GM12878 (cell line): ENCODE data around the gene PINK1. TPM values are rescaled to one million over a fixed set of nuclear protein-coding genes. Genes with fewer than 3 reads are reported as not detected.

Source experiments
- ATAC-seq: fragments of 200-7000 bp; cut with Tn5 transposase; 3 replicates; pipeline ENCODE4 v1.9.1; 2020; ENCODE audit warnings: mild to moderate bottlenecking, moderate library complexity
- BruUV-seq: library from RNA; stranded (reverse); fragments of 400-500 nt; replicated peaks from 2 replicates; lab custom pipeline; 2021; lab: Mats Ljungman, UMichigan
- CTCF ChIA-PET: fragments of 300-600 bp; sonication (Branson Sonifier 250); formaldehyde crosslinking; extraction: SDS; loops from one replicate; lab custom pipeline; 2021; ENCODE audit warnings: inconsistent platforms; lab: Yijun Ruan, JAX
- POLR2A ChIA-PET: fragments of 350-600 bp; formaldehyde crosslinking; extraction: SDS; loops from one replicate; lab custom pipeline; 2021; ENCODE audit warnings: inconsistent platforms; lab: Charles Lee
- RAD21 ChIA-PET: fragments of 300-600 bp; sonication (Branson Sonifier 250); formaldehyde crosslinking; loops from one replicate; lab custom pipeline; 2023; ENCODE audit warnings: antibody characterized with exemption; ENCODE audit not compliant: unreplicated experiment; lab: Charles Lee
- SMC1A ChIA-PET: fragments of 300-600 bp; sonication (Branson Sonifier 250); formaldehyde crosslinking; loops from one replicate; lab custom pipeline; 2023; ENCODE audit not compliant: unreplicated experiment, uncharacterized antibody; lab: Charles Lee
- DNase-seq: peaks from one replicate; pipeline ENCODE4 v3.0.0-alpha.2; 2011; ENCODE audit warnings: low read depth, low spot score
- FAIRE-seq: peaks from 3 replicates; lab custom pipeline; 2011; peaks lifted over from hg19 to GRCh38; lab: Jason Lieb, UNC
- H2AFZ ChIP-seq: 2 replicates; pipeline ENCODE4 v1.6.0; 2011; ENCODE audit warnings: low read depth, low read length, control low read depth; ENCODE audit not compliant: control insufficient read depth
- H3K27ac ChIP-seq: 2 replicates; pipeline ENCODE4 v1.5.1; 2011; ENCODE audit warnings: control low read depth; ENCODE audit not compliant: control insufficient read depth, insufficient read depth
- H3K27me3 ChIP-seq, 2 experiments: replicated peaks in 1 of 2; 2 replicates each; pipeline versions ENCODE4 v1.6.0 to v1.6.1; 2011; ENCODE audit warnings: low read length in 1 of 2; ENCODE audit not compliant: control insufficient read depth in 2 of 2, insufficient read depth in 2 of 2
- H3K36me3 ChIP-seq, 2 experiments: 2 replicates each; pipeline ENCODE4 v1.5.1; 2011; ENCODE audit warnings: low read length in 1 of 2; ENCODE audit not compliant: control insufficient read depth in 2 of 2, insufficient read depth in 2 of 2
- H3K4me1 ChIP-seq: 2 replicates; pipeline ENCODE4 v1.6.1; 2011; ENCODE audit warnings: mild to moderate bottlenecking, low read length, moderate library complexity, mixed read lengths; ENCODE audit not compliant: control insufficient read depth, insufficient read depth
- H3K4me2 ChIP-seq: 2 replicates; pipeline ENCODE4 v1.6.0; 2011; ENCODE audit warnings: control low read depth; ENCODE audit not compliant: control insufficient read depth, insufficient read depth
- H3K4me3 ChIP-seq: fragments of 200-600 bp; sonication (generic); 2 replicates; pipeline ENCODE4 v1.5.1; 2016
- H3K79me2 ChIP-seq: 2 replicates; pipeline ENCODE4 v1.6.0; 2011; ENCODE audit warnings: low read length; ENCODE audit not compliant: control insufficient read depth, insufficient read depth
- H3K9ac ChIP-seq: 2 replicates; pipeline ENCODE4 v1.8.0; 2011; ENCODE audit warnings: low read length, control low read depth, mixed read lengths; ENCODE audit not compliant: control insufficient read depth, insufficient read depth
- H3K9me3 ChIP-seq: replicated peaks from 3 replicates; pipeline ENCODE4 v1.5.1; 2011; ENCODE audit warnings: mild to moderate bottlenecking, low read length; ENCODE audit not compliant: control insufficient read depth, insufficient read depth
- H4K20me1 ChIP-seq: 2 replicates; pipeline ENCODE4 v1.6.0; 2011; ENCODE audit not compliant: control insufficient read depth, insufficient read depth
- BCL11A ChIP-seq: IDR thresholded peaks from 2 replicates; pipeline ENCODE4 v1.6.1; 2011; ENCODE audit warnings: low read depth, low read length
- CHD2 ChIP-seq: IDR thresholded peaks from 2 replicates; pipeline ENCODE4 v1.6.1; 2011; ENCODE audit warnings: low read depth, low read length, improper control_type of control experiment, borderline replicate concordance
- GABPA ChIP-seq: IDR thresholded peaks from 2 replicates; pipeline ENCODE4 v1.6.1; 2014; ENCODE audit warnings: antibody characterized with exemption, low read depth, mild to moderate bottlenecking, inconsistent platforms
- NBN ChIP-seq: fragments of 450-650 bp; IDR thresholded peaks from 2 replicates; pipeline ENCODE4 v1.6.1; 2016
- NRF1 ChIP-seq: conservative IDR thresholded peaks from 2 replicates; pipeline ENCODE4 v1.6.1; 2011; ENCODE audit warnings: mild to moderate bottlenecking, low read depth, low read length, improper control_type of control experiment
- RAD51 ChIP-seq: fragments of 450-650 bp; IDR thresholded peaks from 2 replicates; pipeline ENCODE4 v1.6.1; 2016; ENCODE audit warnings: moderate library complexity, mild to moderate bottlenecking, inconsistent platforms
- SIX5 ChIP-seq: IDR thresholded peaks from 2 replicates; pipeline ENCODE4 v1.6.1; 2011; ENCODE audit warnings: mild to moderate bottlenecking, low read depth, low read length, moderate library complexity; ENCODE audit not compliant: severe bottlenecking
- SMAD5 ChIP-seq: IDR thresholded peaks from 2 replicates; pipeline ENCODE4 v1.6.1; 2016; ENCODE audit warnings: antibody characterized with exemption, low read depth
- SMARCA5 ChIP-seq: fragments of 450-650 bp; IDR thresholded peaks from 2 replicates; pipeline ENCODE4 v1.6.1; 2017; ENCODE audit warnings: mild to moderate bottlenecking
- ZBTB11 ChIP-seq: fragments of 450-650 bp; formaldehyde crosslinking; IDR thresholded peaks from 2 replicates; pipeline ENCODE4 v1.5.0; 2022; ENCODE audit warnings: mild to moderate bottlenecking, missing genetic modification characterization
- ZNF274 ChIP-seq: IDR thresholded peaks from one replicate; pipeline ENCODE4 v1.8.0; 2011; ENCODE audit not compliant: insufficient read length, insufficient read depth
- ZSCAN29 ChIP-seq: fragments of 450-650 bp; IDR thresholded peaks from 2 replicates; pipeline ENCODE4 v1.6.1; 2017; ENCODE audit warnings: mild to moderate bottlenecking, moderate library complexity
- WGBS: methylation state at CpG from one replicate; pipeline ENCODE4 v1.1.6; 2016; ENCODE audit warnings: low lambda C conversion rate; ENCODE audit not compliant: insufficient replicate concordance, insufficient coverage; ENCODE audit errors: missing lambda C conversion rate; 5-methylcytosine and 5-hydroxymethylcytosine counted together
- in situ Hi-C: fragments of 300-500 bp; cut with MboI; formaldehyde crosslinking; loops from 9 replicates; pipeline ENCODE4 v1.14.3; 2018; ENCODE audit warnings: mixed read lengths
- intact Hi-C: fragments of 100-400 bp; cut with micrococcal nuclease; formaldehyde crosslinking; loops from one replicate; pipeline ENCODE4 v1.14.2; 2022; ENCODE audit not compliant: unreplicated experiment
- polyA plus RNA-seq, 11 experiments: library from polyadenylated mRNA; depleted of rRNA in 4 of 11; unstranded in 6 of 11; stranded (reverse) in 5 of 11; fragments of >200 nt; fragmentation: Nextera tagmentation in 4 of 11; fragmentation: Illumina TruSeq in 1 of 11; extraction: Ambion mirVana in 4 of 11; extraction: Trizol in 1 of 11; gene quantifications; 1 replicate in 1 of 11; 2 replicates in 10 of 11; pipeline versions ENCODE4 v1.2.1 to v1.2.3, GENCODE V29; 2011 to 2016; ENCODE audit warnings: inconsistent platforms in 2 of 11, missing spikeins in 2 of 11, low read depth in 1 of 11
- total RNA-seq, 4 experiments: library from RNA; depleted of rRNA in 3 of 4; stranded (reverse); fragments of >200 nt in 3 of 4; fragmentation: Illumina TruSeq in 1 of 4; extraction: Trizol in 1 of 4; gene quantifications; 2 replicates each; pipeline versions ENCODE4 v1.2.1 to v1.2.3, GENCODE V29; 2013 to 2021
- TF ChIP-seq, protein P1 (sequence below): fragments of 450-650 bp; IDR thresholded peaks from 2 replicates; pipeline ENCODE4 v1.6.1; 2017; ENCODE audit warnings: borderline replicate concordance
- TF ChIP-seq, protein P2 (sequence below): fragments of 450-650 bp; IDR thresholded peaks from 2 replicates; pipeline ENCODE4 v1.6.1; 2016; ENCODE audit warnings: mild to moderate bottlenecking
- TF ChIP-seq, protein P3 (sequence below): fragments of 450-650 bp; conservative IDR thresholded peaks from 2 replicates; pipeline ENCODE4 v1.6.1; 2017; ENCODE audit warnings: mild to moderate bottlenecking, moderate library complexity

Gene PINK1
- total and polyA plus RNA-seq, 10 of the 15 experiments (the other 5 are each of a cell fraction or from before 2014, with no cell fraction given), result 0.42 to 4.4 (median 1.9) TPM; not detected in 1

DNA sequence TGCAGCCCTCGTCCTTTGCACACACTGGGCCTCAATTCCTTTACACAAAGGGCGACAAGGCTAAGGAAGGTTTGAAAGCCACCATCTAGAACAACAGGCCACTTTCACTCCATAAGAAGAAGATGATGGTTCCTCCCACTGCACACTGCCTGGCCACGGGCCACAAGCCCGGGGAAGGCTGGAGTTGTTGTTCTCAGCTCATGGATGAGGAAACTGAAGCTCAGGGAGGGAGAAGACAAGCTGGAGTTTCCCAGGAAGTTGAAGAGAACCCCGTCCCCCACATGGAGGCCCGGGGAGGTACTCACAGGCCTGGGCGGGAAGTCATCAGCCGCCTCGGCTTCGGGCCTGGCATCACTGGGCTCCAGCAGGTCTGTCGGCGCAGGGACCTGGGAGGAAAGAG lies 52.5 kb downstream of the PINK1 start (continued):
- no peak for TF ChIP-seq BCL11A

DNA sequence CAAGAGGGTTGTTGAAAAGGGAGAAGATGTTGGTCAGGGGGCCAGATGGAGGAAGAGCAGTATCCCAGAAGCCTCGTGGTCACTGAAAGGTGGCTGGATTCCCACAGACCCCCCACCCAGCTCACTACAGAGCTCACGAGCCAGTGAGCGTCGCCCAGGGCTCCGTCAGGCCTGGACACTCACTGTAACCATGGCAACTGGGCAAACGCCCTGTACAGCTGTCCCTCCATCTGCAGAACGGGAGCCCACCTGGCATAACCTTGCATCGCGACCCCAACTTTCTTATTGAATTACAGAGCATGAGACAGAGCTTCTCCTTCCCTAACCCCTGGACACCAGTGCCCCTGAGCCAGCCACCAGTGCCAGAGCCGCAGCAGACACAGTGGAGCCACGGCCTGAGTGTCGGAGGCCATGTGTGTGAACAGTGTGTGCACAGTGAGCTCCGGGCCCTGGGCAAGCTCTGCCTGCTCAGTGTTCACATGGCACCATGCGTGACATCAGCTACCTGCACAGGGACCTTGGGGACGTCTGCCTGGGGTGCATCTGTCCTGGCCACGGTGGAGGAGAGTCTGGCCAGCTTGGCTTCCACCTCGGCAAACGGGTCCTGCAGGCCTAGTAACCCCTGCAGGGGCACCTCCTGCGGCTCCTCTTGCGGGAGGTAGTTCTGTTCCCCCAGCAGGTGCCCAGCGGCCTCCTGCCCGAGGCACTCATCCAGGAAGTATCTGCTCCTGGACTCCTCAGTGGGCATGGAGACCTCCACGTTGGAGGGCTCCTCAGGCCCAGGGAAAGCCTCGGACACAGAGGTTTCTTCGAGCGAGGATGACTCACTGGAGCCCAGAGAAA lies 53.8 kb downstream of the PINK1 start:
- H3K36me3 ChIP-seq, result no peaks in the 10 kb centered on the region
- no peak for ATAC-seq
- no peak overlapping the region for H3K9ac ChIP-seq
- in situ Hi-C loops, result no loop called here
- H4K20me1 ChIP-seq, result no peaks in the 10 kb centered on the region
- ChIA-PET RAD21 (no interaction called here), SMC1A (no interaction called here), CTCF (interaction anchor here (1.9 kb wide), 1 partner anchor 10 kb away, joined by 6 read pairs; no protein-coding TSS in a partner anchor), POLR2A (interaction anchor here (0.6 kb wide), 1 partner anchor 521 kb away, joined by 3 read pairs; no protein-coding TSS in a partner anchor)
- intact Hi-C loops, result no loop called here
- FAIRE-seq, result no peak
- H3K27ac ChIP-seq, result no peak overlapping the region
- H3K4me1 ChIP-seq, result no peaks in the 10 kb centered on the region
- no TSS peak for BruUV-seq
- H3K79me2 ChIP-seq, result no peaks in the 10 kb centered on the region
- no peaks in the 10 kb centered on the region; a peak in 2 of 4 replicates for H3K27me3 ChIP-seq
- DNase-seq, result no peak
- 31% methylated on average over 26 of the region's 26 CpGs for WGBS
- no peak overlapping the region for H2AFZ ChIP-seq
- no peak overlapping the region for H3K4me2 ChIP-seq
- no peak overlapping the region for H3K4me3 ChIP-seq
- H3K9me3 ChIP-seq, result no peaks in the 10 kb centered on the region
- TF ChIP-seq ZNF274 (no peak), CHD2 (no peak), NRF1 (no peak), SMARCA5 (no peak), GABPA (no peak), SIX5 (no peak), RAD51 (no peak), ZBTB11 (CRISPR knock-in tag) (no peak), NBN (no peak), ZSCAN29 (no peak), SMAD5 (no peak)
- TF ChIP-seq, protein P1, sequence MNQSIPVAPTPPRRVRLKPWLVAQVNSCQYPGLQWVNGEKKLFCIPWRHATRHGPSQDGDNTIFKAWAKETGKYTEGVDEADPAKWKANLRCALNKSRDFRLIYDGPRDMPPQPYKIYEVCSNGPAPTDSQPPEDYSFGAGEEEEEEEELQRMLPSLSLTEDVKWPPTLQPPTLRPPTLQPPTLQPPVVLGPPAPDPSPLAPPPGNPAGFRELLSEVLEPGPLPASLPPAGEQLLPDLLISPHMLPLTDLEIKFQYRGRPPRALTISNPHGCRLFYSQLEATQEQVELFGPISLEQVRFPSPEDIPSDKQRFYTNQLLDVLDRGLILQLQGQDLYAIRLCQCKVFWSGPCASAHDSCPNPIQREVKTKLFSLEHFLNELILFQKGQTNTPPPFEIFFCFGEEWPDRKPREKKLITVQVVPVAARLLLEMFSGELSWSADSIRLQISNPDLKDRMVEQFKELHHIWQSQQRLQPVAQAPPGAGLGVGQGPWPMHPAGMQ, result no peak
- TF ChIP-seq, protein P2, sequence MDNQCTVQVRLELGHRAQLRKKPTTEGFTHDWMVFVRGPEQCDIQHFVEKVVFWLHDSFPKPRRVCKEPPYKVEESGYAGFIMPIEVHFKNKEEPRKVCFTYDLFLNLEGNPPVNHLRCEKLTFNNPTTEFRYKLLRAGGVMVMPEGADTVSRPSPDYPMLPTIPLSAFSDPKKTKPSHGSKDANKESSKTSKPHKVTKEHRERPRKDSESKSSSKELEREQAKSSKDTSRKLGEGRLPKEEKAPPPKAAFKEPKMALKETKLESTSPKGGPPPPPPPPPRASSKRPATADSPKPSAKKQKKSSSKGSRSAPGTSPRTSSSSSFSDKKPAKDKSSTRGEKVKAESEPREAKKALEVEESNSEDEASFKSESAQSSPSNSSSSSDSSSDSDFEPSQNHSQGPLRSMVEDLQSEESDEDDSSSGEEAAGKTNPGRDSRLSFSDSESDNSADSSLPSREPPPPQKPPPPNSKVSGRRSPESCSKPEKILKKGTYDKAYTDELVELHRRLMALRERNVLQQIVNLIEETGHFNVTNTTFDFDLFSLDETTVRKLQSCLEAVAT, result no peak
- TF ChIP-seq, protein P3, sequence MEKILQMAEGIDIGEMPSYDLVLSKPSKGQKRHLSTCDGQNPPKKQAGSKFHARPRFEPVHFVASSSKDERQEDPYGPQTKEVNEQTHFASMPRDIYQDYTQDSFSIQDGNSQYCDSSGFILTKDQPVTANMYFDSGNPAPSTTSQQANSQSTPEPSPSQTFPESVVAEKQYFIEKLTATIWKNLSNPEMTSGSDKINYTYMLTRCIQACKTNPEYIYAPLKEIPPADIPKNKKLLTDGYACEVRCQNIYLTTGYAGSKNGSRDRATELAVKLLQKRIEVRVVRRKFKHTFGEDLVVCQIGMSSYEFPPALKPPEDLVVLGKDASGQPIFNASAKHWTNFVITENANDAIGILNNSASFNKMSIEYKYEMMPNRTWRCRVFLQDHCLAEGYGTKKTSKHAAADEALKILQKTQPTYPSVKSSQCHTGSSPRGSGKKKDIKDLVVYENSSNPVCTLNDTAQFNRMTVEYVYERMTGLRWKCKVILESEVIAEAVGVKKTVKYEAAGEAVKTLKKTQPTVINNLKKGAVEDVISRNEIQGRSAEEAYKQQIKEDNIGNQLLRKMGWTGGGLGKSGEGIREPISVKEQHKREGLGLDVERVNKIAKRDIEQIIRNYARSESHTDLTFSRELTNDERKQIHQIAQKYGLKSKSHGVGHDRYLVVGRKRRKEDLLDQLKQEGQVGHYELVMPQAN, result no peak
